ENCODE results near the gene SPSB3.
A peak's percentile ranks its signal among the peaks of the same experiment; 100 is the strongest.

SPSB3 gene

GRCh38 chr16:1775006-1775845, 7.1 kb downstream of the SPSB3 start:
- no peak for DNase-seq (ENCODE audit: low read depth)

- DNase-seq (ENCODE audit: low read depth) = no peak
Observed at GRCh38 chr16:1774448-1774780, 8.0 kb downstream of the SPSB3 start.

- no peak for DNase-seq (ENCODE audit: low read depth)
Observed at GRCh38 chr16:1773703-1774447, 8.5 kb downstream of the SPSB3 start.

GRCh38 chr16:1772908-1773702, 9.3 kb downstream of the SPSB3 start, which contains the start of gene MRPS34:
Gene MRPS34, minus strand, starts transcription at chr16:1773134. Its CDS starts 15 bp downstream, at chr16:1773119.
- peak; percentile 66 for DNase-seq (ENCODE audit: low read depth)

GRCh38 chr16:1772362-1772907, 9.9 kb downstream of the SPSB3 start, which contains the start of gene EME2:
Gene EME2, plus strand, starts transcription at chr16:1772810. Its CDS starts 418 bp downstream, at chr16:1773228.
- no peak for DNase-seq (ENCODE audit: low read depth)

- DNase-seq (ENCODE audit: low read depth) = no peak
Observed at GRCh38 chr16:1771864-1772361, 10.5 kb downstream of the SPSB3 start.

- DNase-seq (ENCODE audit: low read depth) = peak; percentile 59
Observed at GRCh38 chr16:1771188-1771863, 11.0 kb downstream of the SPSB3 start, which contains the start of gene NME3. Gene NME3, minus strand, starts transcription at chr16:1771543. Its CDS starts 9 bp downstream, at chr16:1771534.

- DNase-seq (ENCODE audit: low read depth) = peak; percentile 28
Observed at GRCh38 chr16:1770328-1771187, 11.8 kb downstream of the SPSB3 start.

- DNase-seq (ENCODE audit: low read depth) = no peak
Observed at GRCh38 chr16:1769402-1770300, 12.7 kb downstream of the SPSB3 start.

GRCh38 chr16:1768767-1769401, 13.5 kb downstream of the SPSB3 start:
- no peak for DNase-seq (ENCODE audit: low read depth)

- DNase-seq (ENCODE audit: low read depth) = no peak
Observed at GRCh38 chr16:1768061-1768766, 14.2 kb downstream of the SPSB3 start.

GRCh38 chr16:1767116-1767994, 15.0 kb downstream of the SPSB3 start:
- DNase-seq (ENCODE audit: low read depth) = no peak

- no peak for DNase-seq (ENCODE audit: low read depth)
Observed at GRCh38 chr16:1766701-1767100, 15.7 kb downstream of the SPSB3 start.

- no peak for DNase-seq (ENCODE audit: low read depth)
Observed at GRCh38 chr16:1766231-1766630, 16.1 kb downstream of the SPSB3 start.

- no peak for DNase-seq (ENCODE audit: low read depth)
Observed at GRCh38 chr16:1765826-1766225, 16.5 kb downstream of the SPSB3 start.

- no peak for DNase-seq (ENCODE audit: low read depth)
Observed at GRCh38 chr16:1764971-1765370, 17.4 kb downstream of the SPSB3 start.
